Endothelial cell of umbilical vein (primary cell): Measurements from ENCODE around the gene SERPINA6. TPM values are rescaled to one million over a fixed set of nuclear protein-coding genes. Genes with fewer than 3 reads are reported as not detected.

Source experiments
- BruUV-seq: library from RNA; stranded (reverse); fragments of 400-500 nt; replicated peaks from 2 replicates; lab custom pipeline; 2021; lab: Mats Ljungman, UMichigan
- CTCF ChIA-PET: fragments of 300-600, 350-600 bp; sonication (Branson Sonifier 250); formaldehyde crosslinking; loops from one replicate; lab custom pipeline; 2021; ENCODE audit warnings: antibody characterized with exemption, inconsistent platforms; lab: Charles Lee
- POLR2A ChIA-PET: fragments of 300-600, 350-600 bp; sonication (Branson Sonifier 250); formaldehyde crosslinking; loops from one replicate; lab custom pipeline; 2021; ENCODE audit warnings: antibody characterized with exemption, inconsistent platforms; lab: Charles Lee
- DNase-seq: peaks from one replicate; pipeline ENCODE4 v3.0.0-alpha.2; 2011; ENCODE audit warnings: low read depth, low spot score
- FAIRE-seq: peaks from 2 replicates; lab custom pipeline; 2011; peaks lifted over from hg19 to GRCh38; lab: Jason Lieb, UNC
- H2AFZ ChIP-seq: 2 replicates; pipeline ENCODE4 v1.6.0; 2012; ENCODE audit warnings: low read depth, low read length, control low read depth, inconsistent platforms
- H3K27ac ChIP-seq: 2 replicates; pipeline ENCODE4 v1.5.1; 2011; ENCODE audit warnings: low read depth, mild to moderate bottlenecking, control low read depth, low read length, moderate library complexity; ENCODE audit not compliant: insufficient read depth
- H3K27me3 ChIP-seq, 2 experiments: 2 replicates each; pipeline versions ENCODE4 v1.6.0 to v1.6.1; 2011; ENCODE audit warnings: low read length in 2 of 2, mixed read lengths in 1 of 2; ENCODE audit not compliant: control insufficient read depth in 2 of 2, insufficient read depth in 2 of 2
- H3K36me3 ChIP-seq, 2 experiments: 2 replicates in 1 of 2; 3 replicates in 1 of 2; pipeline ENCODE4 v1.5.1; 2011; ENCODE audit warnings: low read length in 2 of 2, mild to moderate bottlenecking in 1 of 2, moderate library complexity in 1 of 2; ENCODE audit not compliant: control insufficient read depth in 2 of 2, insufficient read depth in 2 of 2; ENCODE audit errors: extremely low read depth in 1 of 2
- H3K4me1 ChIP-seq: 3 replicates; pipeline ENCODE4 v1.5.1; 2011; ENCODE audit warnings: mild to moderate bottlenecking, low read length; ENCODE audit not compliant: control insufficient read depth, insufficient read depth; ENCODE audit errors: extremely low read depth
- H3K4me2 ChIP-seq: 2 replicates; pipeline ENCODE4 v1.6.1; 2011; ENCODE audit warnings: low read length, control low read depth, mixed read lengths; ENCODE audit not compliant: insufficient read depth
- H3K4me3 ChIP-seq, 3 experiments: fragments of 200-600 bp in 1 of 3; sonication (generic), shearing (Covaris generic) in 1 of 3; replicated peaks in 1 of 3; 2 replicates each; pipeline ENCODE4 v1.5.1; 2011 to 2016; ENCODE audit warnings: control low read depth in 3 of 3, low read length in 3 of 3, mild to moderate bottlenecking in 2 of 3, inconsistent platforms in 1 of 3, low read depth in 1 of 3, moderate library complexity in 1 of 3; ENCODE audit not compliant: insufficient read depth in 1 of 3
- H3K79me2 ChIP-seq: 2 replicates; pipeline ENCODE4 v1.6.0; 2012; ENCODE audit warnings: low read length, inconsistent platforms; ENCODE audit not compliant: control insufficient read depth, insufficient read depth
- H3K9ac ChIP-seq: replicated peaks from 2 replicates; pipeline ENCODE3; 2011; ENCODE audit warnings: low read length, control low read depth; ENCODE audit not compliant: insufficient read depth; ENCODE audit errors: extremely low read depth
- H3K9me1 ChIP-seq: replicated peaks from 3 replicates; pipeline ENCODE4 v1.6.0; 2011; ENCODE audit warnings: mild to moderate bottlenecking, low read length; ENCODE audit not compliant: control insufficient read depth, insufficient read depth; ENCODE audit errors: extremely low read depth
- H3K9me3 ChIP-seq: replicated peaks from 2 replicates; pipeline ENCODE4 v1.5.1; 2012; ENCODE audit warnings: low read length, inconsistent platforms; ENCODE audit not compliant: control insufficient read depth, insufficient read depth
- H4K20me1 ChIP-seq: replicated peaks from 2 replicates; pipeline ENCODE3; 2011; ENCODE audit warnings: mild to moderate bottlenecking, low read length; ENCODE audit not compliant: control insufficient read depth, insufficient read depth; ENCODE audit errors: extremely low read depth
- CTCF ChIP-seq, 2 donors: IDR thresholded peaks; 1 replicate in 1 of 2; 2 replicates in 1 of 2; pipeline ENCODE4 v1.5.1; 2011; ENCODE audit warnings: low read length in 2 of 2, mild to moderate bottlenecking in 2 of 2, moderate library complexity in 2 of 2, control low read depth in 1 of 2, inconsistent platforms in 1 of 2, low read depth in 1 of 2; ENCODE audit not compliant: insufficient read depth in 1 of 2; ENCODE audit errors: extremely low read depth in 1 of 2
- EZH2 ChIP-seq: IDR thresholded peaks from 2 replicates; pipeline ENCODE4 v1.6.1; 2012; ENCODE audit warnings: borderline replicate concordance, low read depth, mild to moderate bottlenecking, moderate library complexity, low read length, inconsistent platforms; ENCODE audit not compliant: severe bottlenecking
- FOS ChIP-seq: IDR thresholded peaks from 2 replicates; pipeline ENCODE4 v1.6.1; 2011; ENCODE audit warnings: mild to moderate bottlenecking, low read length, moderate library complexity, borderline replicate concordance; ENCODE audit not compliant: insufficient read depth
- GATA2 ChIP-seq: IDR thresholded peaks from 2 replicates; pipeline ENCODE4 v1.7.0; 2011; ENCODE audit warnings: low read depth, mild to moderate bottlenecking, moderate library complexity, mixed read lengths, low read length; ENCODE audit not compliant: insufficient read length, insufficient read depth
- JUN ChIP-seq: IDR thresholded peaks from 2 replicates; pipeline ENCODE4 v1.6.1; 2011; ENCODE audit warnings: borderline replicate concordance, low read depth; ENCODE audit not compliant: insufficient read length, insufficient read depth
- MAX ChIP-seq: IDR thresholded peaks from 2 replicates; pipeline ENCODE4 v1.6.1; 2011; ENCODE audit not compliant: insufficient read depth, insufficient read length
- MYC ChIP-seq: IDR thresholded peaks from one replicate; pipeline ENCODE4 v1.6.1; 2011; ENCODE audit warnings: mild to moderate bottlenecking, low read depth, low read length
- POLR2A ChIP-seq: IDR thresholded peaks from 2 replicates; pipeline ENCODE4 v1.6.1; 2012; ENCODE audit warnings: low read depth, mild to moderate bottlenecking, control low read depth, low read length
- POLR2AphosphoS5 ChIP-seq: IDR thresholded peaks from 2 replicates; pipeline ENCODE4 v1.6.1; 2012; ENCODE audit warnings: low read depth, mild to moderate bottlenecking, control low read depth, low read length, moderate library complexity; ENCODE audit not compliant: insufficient read depth
- dilution Hi-C: fragments of 300-500 bp; cut with MboI; formaldehyde crosslinking; loops from one replicate; pipeline ENCODE4 v1.15.0; 2019; ENCODE audit warnings: low sequenced_read_pairs; ENCODE audit not compliant: extremely low pct_ligation_motif_present
- intact Hi-C: fragments of 100-400 bp; cut with micrococcal nuclease; formaldehyde crosslinking; loops from one replicate; pipeline ENCODE4 v1.10.0; 2022
- polyA plus RNA-seq, 4 experiments: library from polyadenylated mRNA; depleted of rRNA in 3 of 4; stranded (reverse) in 3 of 4; unstranded in 1 of 4; fragments of >200 nt; gene quantifications; 2 replicates each; pipeline versions ENCODE4 v1.2.1 to v1.2.3, GENCODE V29; 2011 to 2012; ENCODE audit warnings: missing spikeins in 1 of 4
- total RNA-seq: library from RNA; stranded (reverse); gene quantifications from 2 replicates; pipeline ENCODE4 v1.2.3, GENCODE V29; 2021

SERPINA6 gene
- total and polyA plus RNA-seq, 2 donors (not counting 3 experiments of a cell fraction or from before 2014, with no cell fraction given): not detected

GRCh38 chr14:94303111-94303510 lies 20.0 kb downstream of the SERPINA6 start:
- Histone ChIP-seq H3K4me2 (no peak overlapping the region), H3K36me3 (no peaks in the 10 kb centered on the region), H4K20me1 (no peaks in the 10 kb centered on the region), H3K79me2 (no peaks in the 10 kb centered on the region), H3K9me1 (no peaks in the 10 kb centered on the region), H3K27ac (no peak overlapping the region), H3K9ac (no peak overlapping the region), H3K4me3 (no peak overlapping the region), H3K27me3 (no peaks in the 10 kb centered on the region), H3K9me3 (no peaks in the 10 kb centered on the region), H3K4me1 (no peaks in the 10 kb centered on the region), H2AFZ (no peak overlapping the region)
- no TSS peak for BruUV-seq
- FAIRE-seq (no peak), DNase-seq (no peak)
- CTCF ChIA-PET: interaction anchor here (0.6 kb wide), 1 partner anchor 396 kb away, joined by 3 read pairs; no protein-coding TSS in a partner anchor
- dilution Hi-C loops: no loop called here
- POLR2A ChIA-PET: no interaction called here
- intact Hi-C loops: no loop called here
- TF ChIP-seq POLR2AphosphoS5 (no peak), FOS (no peak), CTCF (IDR thresholded peaks at IDR 0.05; ENCODE audit: extremely low read depth in 1 of 2, insufficient read depth in 1 of 2, low read depth in 1 of 2, low read length in 2 of 2) (no peak), POLR2A (no peak), MYC (no peak), GATA2 (no peak)

- Histone ChIP-seq H2AFZ (no peak overlapping the region), H3K4me1 (no peaks in the 10 kb centered on the region), H3K4me3 (no peak overlapping the region), H3K9me1 (no peaks in the 10 kb centered on the region), H3K36me3 (no peaks in the 10 kb centered on the region), H3K27ac (no peak overlapping the region), H4K20me1 (no peaks in the 10 kb centered on the region), H3K4me2 (no peak overlapping the region), H3K79me2 (no peaks in the 10 kb centered on the region), H3K9ac (no peak overlapping the region), H3K9me3 (no peaks in the 10 kb centered on the region), H3K27me3 (no peaks in the 10 kb centered on the region)
- POLR2A ChIA-PET: no interaction called here
- no peak for TF ChIP-seq CTCF (IDR thresholded peaks at IDR 0.05; ENCODE audit: extremely low read depth in 1 of 2, insufficient read depth in 1 of 2, low read depth in 1 of 2, low read length in 2 of 2)
- TF ChIP-seq JUN: no peak
- TF ChIP-seq MYC: no peak
- TF ChIP-seq EZH2: no peak
- no peak for TF ChIP-seq MAX
- TF ChIP-seq GATA2: no peak
- TF ChIP-seq POLR2AphosphoS5: no peak
- TF ChIP-seq POLR2A: no peak
- TF ChIP-seq FOS: no peak
- FAIRE-seq (no peak), DNase-seq (no peak)
- CTCF ChIA-PET: no interaction called here
- dilution Hi-C loops: no loop called here
- BruUV-seq: no TSS peak
- intact Hi-C loops: no loop called here
Observed at GRCh38 chr14:94298130-94298529, 25.0 kb downstream of the SERPINA6 start.
